ENCODE measurements around the gene DLGAP1.

DNA sequence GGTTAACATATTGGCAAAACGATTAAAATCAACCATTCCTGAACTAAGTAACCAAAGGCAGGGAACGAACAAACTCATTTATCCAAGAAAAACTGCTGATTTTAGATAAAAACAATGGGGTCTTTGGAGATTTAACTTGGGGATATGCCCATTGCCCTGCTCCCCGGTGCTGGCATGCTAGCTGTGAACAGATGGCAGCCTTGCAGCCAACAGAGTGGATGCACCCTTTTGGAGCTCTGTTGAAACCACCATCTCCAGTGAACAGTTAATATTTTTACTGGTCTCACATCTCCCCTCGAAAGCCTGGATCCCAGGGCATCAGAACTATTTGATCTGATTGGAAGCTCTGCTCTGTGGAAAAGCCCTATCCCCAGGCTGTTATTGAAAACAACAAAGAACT is 702.0 kb downstream of the DLGAP1 start:
- TF ChIP-seq, protein P1, sequence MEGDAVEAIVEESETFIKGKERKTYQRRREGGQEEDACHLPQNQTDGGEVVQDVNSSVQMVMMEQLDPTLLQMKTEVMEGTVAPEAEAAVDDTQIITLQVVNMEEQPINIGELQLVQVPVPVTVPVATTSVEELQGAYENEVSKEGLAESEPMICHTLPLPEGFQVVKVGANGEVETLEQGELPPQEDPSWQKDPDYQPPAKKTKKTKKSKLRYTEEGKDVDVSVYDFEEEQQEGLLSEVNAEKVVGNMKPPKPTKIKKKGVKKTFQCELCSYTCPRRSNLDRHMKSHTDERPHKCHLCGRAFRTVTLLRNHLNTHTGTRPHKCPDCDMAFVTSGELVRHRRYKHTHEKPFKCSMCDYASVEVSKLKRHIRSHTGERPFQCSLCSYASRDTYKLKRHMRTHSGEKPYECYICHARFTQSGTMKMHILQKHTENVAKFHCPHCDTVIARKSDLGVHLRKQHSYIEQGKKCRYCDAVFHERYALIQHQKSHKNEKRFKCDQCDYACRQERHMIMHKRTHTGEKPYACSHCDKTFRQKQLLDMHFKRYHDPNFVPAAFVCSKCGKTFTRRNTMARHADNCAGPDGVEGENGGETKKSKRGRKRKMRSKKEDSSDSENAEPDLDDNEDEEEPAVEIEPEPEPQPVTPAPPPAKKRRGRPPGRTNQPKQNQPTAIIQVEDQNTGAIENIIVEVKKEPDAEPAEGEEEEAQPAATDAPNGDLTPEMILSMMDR (conservative IDR thresholded peaks at IDR 0.05; ENCODE audit: low read depth, low read length), result no peak
- no peak for TF ChIP-seq FOS (IDR thresholded peaks at IDR 0.05; ENCODE audit: low read depth, low read length)
- TF ChIP-seq POLR2A (IDR thresholded peaks at IDR 0.05; ENCODE audit: low read depth, low read length), result no peak
- TF ChIP-seq MAFK (IDR thresholded peaks at IDR 0.05; ENCODE audit: low read depth, low read length), result no peak
- TF ChIP-seq, protein P2, sequence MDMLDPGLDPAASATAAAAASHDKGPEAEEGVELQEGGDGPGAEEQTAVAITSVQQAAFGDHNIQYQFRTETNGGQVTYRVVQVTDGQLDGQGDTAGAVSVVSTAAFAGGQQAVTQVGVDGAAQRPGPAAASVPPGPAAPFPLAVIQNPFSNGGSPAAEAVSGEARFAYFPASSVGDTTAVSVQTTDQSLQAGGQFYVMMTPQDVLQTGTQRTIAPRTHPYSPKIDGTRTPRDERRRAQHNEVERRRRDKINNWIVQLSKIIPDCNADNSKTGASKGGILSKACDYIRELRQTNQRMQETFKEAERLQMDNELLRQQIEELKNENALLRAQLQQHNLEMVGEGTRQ (IDR thresholded peaks at IDR 0.05; ENCODE audit: low read depth, low read length), result no peak
- no peak for TF ChIP-seq MXI1 (IDR thresholded peaks at IDR 0.05; ENCODE audit: borderline replicate concordance, low read depth, low read length)
- no peak for TF ChIP-seq RCOR1 (IDR thresholded peaks at IDR 0.05; ENCODE audit: insufficient replicate concordance, low read length)
- TF ChIP-seq RAD21 (IDR thresholded peaks at IDR 0.05; ENCODE audit: low read length), result no peak
- no peak for TF ChIP-seq CEBPB (IDR thresholded peaks at IDR 0.05; ENCODE audit: low read depth, low read length)
- TF ChIP-seq NFE2L2 (IDR thresholded peaks at IDR 0.05; ENCODE audit: low read depth, low read length), result no peak
